Esophagus (tissue), 2 donors: ENCODE data around the gene KDM4B. TPM values are rescaled to one million over a fixed set of nuclear protein-coding genes. Genes with fewer than 3 reads are reported as not detected.
"Not testable (repeated sequence)": the region's sequence is repeated elsewhere in the genome, so short reads cannot be mapped to it uniquely, and the experiment has no call there.

Source experiments
- H3K27ac ChIP-seq, 2 donors: one replicate each; pipeline ENCODE4 v1.5.1; 2013; ENCODE audit warnings: low read depth in 2 of 2, mild to moderate bottlenecking in 2 of 2, inconsistent platforms in 1 of 2, low read length in 1 of 2, moderate library complexity in 1 of 2
- H3K27me3 ChIP-seq, 2 donors: one replicate each; pipeline ENCODE4 v1.6.1; 2013; ENCODE audit warnings: low read length in 2 of 2, control low read depth in 1 of 2, mild to moderate bottlenecking in 1 of 2; ENCODE audit not compliant: insufficient read depth in 2 of 2, control insufficient read depth in 1 of 2
- H3K36me3 ChIP-seq, 2 donors: one replicate each; pipeline ENCODE4 v1.6.1; 2013; ENCODE audit warnings: low read length in 1 of 2; ENCODE audit not compliant: control insufficient read depth in 2 of 2, insufficient read depth in 2 of 2
- H3K4me1 ChIP-seq, 2 donors: one replicate each; pipeline ENCODE4 v1.6.1; 2013; ENCODE audit warnings: low read length in 1 of 2; ENCODE audit not compliant: control insufficient read depth in 2 of 2, insufficient read depth in 2 of 2
- H3K4me3 ChIP-seq, 2 donors: one replicate each; pipeline ENCODE4 v1.5.1; 2013; ENCODE audit warnings: low read length in 2 of 2, mild to moderate bottlenecking in 2 of 2, low read depth in 1 of 2, moderate library complexity in 1 of 2
- H3K9me3 ChIP-seq, 2 donors: one replicate each; pipeline ENCODE4 v1.6.1; 2013; ENCODE audit warnings: mild to moderate bottlenecking in 2 of 2, low read depth in 1 of 2, low read length in 1 of 2, moderate library complexity in 1 of 2; ENCODE audit not compliant: control insufficient read depth in 2 of 2, insufficient read depth in 1 of 2
- WGBS, 2 donors: extraction: QIAGEN DNeasy Blood & Tissue Kit; methylation state at CpG; one replicate each; pipeline ENCODE4 v1.1.7; 2013; 5-methylcytosine and 5-hydroxymethylcytosine counted together
- polyA plus RNA-seq, 2 donors: library from polyadenylated mRNA; stranded (reverse); fragments of 200-250 nt; gene quantifications; one replicate each; pipeline ENCODE4 v1.2.3, GENCODE V29; 2013
- donor health status: healthy with polysubstance abuse.
- donor health status: Bipolar disorder and iron deficiency.

The KDM4B gene
- polyA plus RNA-seq, 2 donors, result 10.7 to 26.7 TPM

DNA sequence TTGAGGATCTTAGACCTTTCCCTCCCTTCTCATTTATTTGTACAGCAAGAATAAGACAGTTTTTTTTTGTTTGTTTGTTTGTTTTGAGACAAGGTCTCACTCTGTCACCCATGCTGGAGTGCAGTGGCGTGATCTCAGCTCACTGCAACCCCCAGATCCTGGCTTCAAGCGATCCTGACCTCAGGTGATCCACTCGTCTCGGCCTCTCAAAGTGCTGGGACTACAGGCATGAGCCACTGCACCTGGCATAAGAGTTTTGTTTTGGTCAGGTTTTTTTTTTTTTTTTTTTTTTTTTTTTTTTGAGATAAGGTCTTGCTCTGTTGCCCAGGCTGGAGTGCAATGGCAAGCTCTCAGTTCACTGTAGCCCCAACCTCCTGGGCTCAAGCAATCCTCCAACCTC is 30.5 kb upstream of the KDM4B start:
- WGBS, 2 donors, result 88 to 98% methylated on average over 4 of the region's 4 CpGs
- not testable (repeated sequence) for H3K9me3 ChIP-seq

DNA sequence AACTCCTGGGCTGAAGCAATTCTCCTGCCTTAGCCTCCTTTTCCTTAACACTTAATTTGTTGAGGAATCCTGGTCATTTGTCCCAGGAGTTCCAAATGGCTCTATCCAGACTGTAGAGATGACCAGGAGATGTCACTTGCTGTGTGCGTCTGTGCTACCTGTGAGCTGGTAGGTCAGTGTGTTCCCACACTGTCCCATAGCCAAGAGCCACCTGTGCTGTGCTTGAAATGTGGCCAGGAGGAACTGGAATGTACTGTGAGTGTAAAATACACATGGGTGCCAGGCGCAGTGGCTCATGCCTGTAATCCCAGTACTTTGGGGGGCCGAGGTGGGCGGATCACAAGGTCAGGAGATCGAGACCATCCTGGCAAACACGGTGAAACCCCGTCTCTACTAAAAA is 29.4 kb upstream of the KDM4B start:
- H3K36me3 ChIP-seq, result peaks cover 0 to 2% of the 10 kb centered on the region in 2 donors
- no peaks in the 10 kb centered on the region for H3K27me3 ChIP-seq
- no peaks in the 10 kb centered on the region for H3K4me1 ChIP-seq
- H3K9me3 ChIP-seq, result no peaks in the 10 kb centered on the region
- no peak overlapping the region for H3K4me3 ChIP-seq
- no peak overlapping the region for H3K27ac ChIP-seq
- 87 to 92% methylated on average over 7 of the region's 7 CpGs for WGBS, 2 donors

More for the DNA sequence above, 30.5 kb upstream of the KDM4B start:
- H3K4me3 ChIP-seq, H3K4me1 ChIP-seq, H3K27ac ChIP-seq, H3K27me3 ChIP-seq, H3K36me3 ChIP-seq: not testable (repeated sequence)

DNA sequence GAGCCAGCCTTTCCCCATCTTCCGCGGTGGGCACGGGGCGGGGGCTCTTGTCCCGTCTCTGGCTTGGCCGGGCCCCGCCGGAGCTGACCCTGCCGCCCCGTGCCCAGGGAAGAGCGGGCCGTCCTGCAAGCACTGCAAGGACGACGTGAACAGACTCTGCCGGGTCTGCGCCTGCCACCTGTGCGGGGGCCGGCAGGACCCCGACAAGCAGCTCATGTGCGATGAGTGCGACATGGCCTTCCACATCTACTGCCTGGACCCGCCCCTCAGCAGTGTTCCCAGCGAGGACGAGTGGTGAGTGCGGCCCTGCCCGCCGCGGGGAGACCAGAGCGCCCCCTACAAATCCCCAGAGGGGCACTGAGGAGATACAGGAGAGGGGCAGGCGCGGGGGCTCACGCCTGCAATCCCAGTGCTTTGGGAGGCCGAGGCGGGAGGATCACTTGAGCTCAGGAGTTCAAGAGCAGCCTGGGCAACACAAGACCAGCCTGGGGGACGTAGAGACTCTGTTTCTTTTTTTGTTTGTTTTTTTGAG is 27.2 kb upstream of the KDM4B start:
- not testable (repeated sequence) for H3K9me3 ChIP-seq, H3K4me3 ChIP-seq, H3K27ac ChIP-seq, H3K4me1 ChIP-seq, H3K36me3 ChIP-seq, H3K27me3 ChIP-seq
- 96 to 98% methylated on average over 35 of the region's 35 CpGs for WGBS, 2 donors

DNA sequence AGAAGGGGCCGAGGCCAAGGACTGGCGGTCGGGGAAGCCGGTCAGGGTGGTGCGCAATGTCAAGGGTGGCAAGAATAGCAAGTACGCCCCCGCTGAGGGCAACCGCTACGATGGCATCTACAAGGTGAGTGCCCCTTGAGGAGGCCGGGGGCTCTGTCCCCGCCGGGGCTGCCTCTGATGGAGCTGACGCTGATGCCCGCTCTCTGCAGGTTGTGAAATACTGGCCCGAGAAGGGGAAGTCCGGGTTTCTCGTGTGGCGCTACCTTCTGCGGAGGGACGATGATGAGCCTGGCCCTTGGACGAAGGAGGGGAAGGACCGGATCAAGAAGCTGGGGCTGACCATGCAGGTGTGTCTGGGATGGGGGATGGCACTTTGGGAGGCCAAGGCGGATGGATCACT is 18.3 kb upstream of the KDM4B start:
- not testable (repeated sequence) for H3K27ac ChIP-seq, H3K9me3 ChIP-seq, H3K4me1 ChIP-seq, H3K36me3 ChIP-seq, H3K4me3 ChIP-seq, H3K27me3 ChIP-seq
- WGBS, 2 donors, result 93 to 95% methylated on average over 21 to 23 of the region's 23 CpGs

DNA sequence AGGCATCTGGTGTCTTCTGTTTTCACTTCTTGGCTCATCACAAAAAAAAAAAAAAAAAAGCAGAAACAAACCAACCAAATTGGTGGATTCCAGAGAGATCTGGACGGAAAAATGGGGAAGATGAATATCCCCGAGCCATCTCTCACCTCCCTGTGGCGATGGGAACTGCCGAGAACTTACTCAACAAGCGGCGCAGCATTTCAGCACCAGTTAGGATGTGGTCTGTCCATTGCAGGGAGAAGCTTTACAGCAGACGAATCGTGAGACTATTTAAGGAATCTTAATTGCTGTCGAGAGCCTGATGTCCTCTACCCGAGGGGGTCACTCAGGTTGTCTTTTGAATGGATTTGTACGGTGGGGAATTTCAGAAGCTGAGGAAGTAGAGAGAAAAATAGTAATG is 17.3 kb upstream of the KDM4B start:
- H3K36me3 ChIP-seq, result no peaks in the 10 kb centered on the region
- no peak overlapping the region for H3K4me3 ChIP-seq
- no peak overlapping the region for H3K27ac ChIP-seq
- H3K9me3 ChIP-seq, result no peaks in the 10 kb centered on the region
- H3K4me1 ChIP-seq, result no peaks in the 10 kb centered on the region
- no peaks in the 10 kb centered on the region for H3K27me3 ChIP-seq
- 90 to 91% methylated on average over 11 of the region's 11 CpGs for WGBS, 2 donors

DNA sequence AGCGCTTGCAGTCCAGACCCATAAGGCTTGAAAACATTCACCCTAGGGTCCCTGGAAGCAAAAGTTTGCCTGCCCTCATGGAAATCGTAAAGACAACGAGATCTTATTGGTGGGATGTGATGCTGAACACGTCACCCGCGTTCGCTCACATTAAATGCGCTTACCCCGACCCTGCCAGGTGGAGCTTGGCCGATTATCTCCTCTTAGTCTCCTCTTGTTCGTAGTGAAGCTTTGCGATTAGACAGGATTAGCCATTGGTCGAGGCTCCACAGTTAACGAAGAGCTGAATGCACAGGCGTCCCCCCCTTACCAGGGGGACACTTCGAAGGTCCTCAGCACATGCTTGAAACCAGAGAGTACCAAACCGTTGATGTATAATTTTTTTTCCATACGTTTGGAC is 16.0 kb upstream of the KDM4B start:
- Histone ChIP-seq H3K36me3 (no peaks in the 10 kb centered on the region), H3K27ac (no peak overlapping the region)
- 96% methylated on average over 18 of the region's 18 CpGs for WGBS, 2 donors

DNA sequence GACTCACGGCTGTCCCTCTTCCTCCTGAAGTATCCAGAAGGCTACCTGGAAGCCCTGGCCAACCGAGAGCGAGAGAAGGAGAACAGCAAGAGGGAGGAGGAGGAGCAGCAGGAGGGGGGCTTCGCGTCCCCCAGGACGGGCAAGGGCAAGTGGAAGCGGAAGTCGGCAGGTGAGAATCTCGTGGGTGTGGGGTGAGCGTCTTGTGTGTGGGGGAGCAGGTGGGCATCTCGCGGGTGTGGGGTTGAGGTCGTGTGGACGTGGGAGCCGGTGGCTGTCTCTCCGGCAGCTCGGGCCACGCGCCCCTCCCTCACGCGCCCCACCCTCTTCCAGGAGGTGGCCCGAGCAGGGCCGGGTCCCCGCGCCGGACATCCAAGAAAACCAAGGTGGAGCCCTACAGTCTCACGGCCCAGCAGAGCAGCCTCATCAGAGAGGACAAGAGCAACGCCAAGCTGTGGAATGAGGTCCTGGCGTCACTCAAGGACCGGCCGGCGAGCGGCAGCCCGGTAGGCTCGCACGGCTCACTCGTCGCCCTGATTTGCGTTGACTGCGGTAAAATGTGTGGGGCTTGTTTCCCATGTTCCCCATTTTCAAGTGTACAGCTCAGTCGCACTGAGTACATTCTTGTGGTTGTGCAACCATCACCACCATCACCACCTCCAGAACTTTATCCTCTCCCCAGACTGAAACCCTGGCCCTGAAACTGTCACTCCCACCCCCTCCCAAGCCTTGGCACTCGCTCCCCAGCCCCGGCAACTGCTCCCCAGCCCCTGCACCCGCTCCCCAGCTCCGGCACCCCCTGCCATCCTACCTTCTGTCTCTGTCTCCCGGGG is 14.4 kb upstream of the KDM4B start:
- not testable (repeated sequence) for H3K9me3 ChIP-seq, H3K36me3 ChIP-seq, H3K4me1 ChIP-seq, H3K27ac ChIP-seq, H3K4me3 ChIP-seq, H3K27me3 ChIP-seq
- WGBS, 2 donors, result 92 to 94% methylated on average over 37 to 46 of the region's 46 CpGs

More for the DNA sequence above, 16.0 kb upstream of the KDM4B start:
- Histone ChIP-seq H3K27me3 (no peaks in the 10 kb centered on the region), H3K9me3 (no peaks in the 10 kb centered on the region), H3K4me3 (no peak overlapping the region), H3K4me1 (no peaks in the 10 kb centered on the region)

DNA sequence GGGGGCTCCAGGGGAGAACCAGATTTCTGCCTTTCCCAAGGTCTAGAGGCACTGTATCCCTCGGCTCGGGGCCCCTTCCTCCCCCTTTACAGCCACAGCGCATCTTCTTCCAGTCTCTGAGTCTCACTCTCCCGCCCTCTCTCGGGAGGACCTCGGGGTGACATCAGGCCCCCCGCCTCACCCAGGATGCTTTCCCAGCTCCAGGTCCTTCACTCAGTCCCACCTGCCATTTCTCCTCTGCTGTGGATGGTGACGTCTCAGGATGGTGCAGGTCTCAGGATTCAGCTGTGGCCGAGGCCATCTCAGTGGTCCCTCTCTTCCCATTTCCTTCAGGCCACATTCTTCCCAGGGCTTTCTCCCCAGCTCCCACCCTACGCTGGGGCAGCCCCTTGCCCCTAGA is 13.6 kb upstream of the KDM4B start:
- Histone ChIP-seq H3K4me3 (no peak overlapping the region), H3K27ac (no peak overlapping the region), H3K36me3 (peaks cover 0 to 2% of the 10 kb centered on the region in 2 donors), H3K4me1 (no peaks in the 10 kb centered on the region), H3K9me3 (no peaks in the 10 kb centered on the region), H3K27me3 (no peaks in the 10 kb centered on the region)
- 95 to 98% methylated on average over 10 of the region's 10 CpGs for WGBS, 2 donors

DNA sequence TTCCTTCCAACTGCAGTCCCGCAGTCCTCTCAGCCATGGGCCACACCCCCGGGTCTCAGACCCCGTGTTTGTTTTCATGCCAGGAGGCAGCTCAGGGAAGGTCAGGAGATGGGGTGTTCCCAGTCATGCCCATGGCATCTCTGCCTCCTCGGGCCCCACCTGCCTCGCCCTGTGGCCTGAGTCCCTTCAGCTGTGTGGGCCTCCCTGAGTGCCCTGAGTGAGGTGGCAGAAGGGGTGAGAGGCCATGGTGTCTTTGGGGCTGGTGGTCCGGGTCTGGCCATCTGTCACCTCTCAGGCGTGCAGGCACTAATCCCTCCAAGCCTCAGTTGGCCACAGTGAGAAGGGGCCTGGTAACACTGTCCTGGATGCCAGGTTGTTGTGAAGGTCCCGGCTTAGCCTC is 10.9 kb upstream of the KDM4B start:
- H3K36me3 ChIP-seq, result peaks cover 0 to 2% of the 10 kb centered on the region in 2 donors
- no peaks in the 10 kb centered on the region for H3K4me1 ChIP-seq
- H3K9me3 ChIP-seq, result no peaks in the 10 kb centered on the region
- no peak overlapping the region for H3K4me3 ChIP-seq
- 94% methylated on average over 8 of the region's 8 CpGs for WGBS, 2 donors
- no peaks in the 10 kb centered on the region for H3K27me3 ChIP-seq
- H3K27ac ChIP-seq, result no peak overlapping the region

DNA sequence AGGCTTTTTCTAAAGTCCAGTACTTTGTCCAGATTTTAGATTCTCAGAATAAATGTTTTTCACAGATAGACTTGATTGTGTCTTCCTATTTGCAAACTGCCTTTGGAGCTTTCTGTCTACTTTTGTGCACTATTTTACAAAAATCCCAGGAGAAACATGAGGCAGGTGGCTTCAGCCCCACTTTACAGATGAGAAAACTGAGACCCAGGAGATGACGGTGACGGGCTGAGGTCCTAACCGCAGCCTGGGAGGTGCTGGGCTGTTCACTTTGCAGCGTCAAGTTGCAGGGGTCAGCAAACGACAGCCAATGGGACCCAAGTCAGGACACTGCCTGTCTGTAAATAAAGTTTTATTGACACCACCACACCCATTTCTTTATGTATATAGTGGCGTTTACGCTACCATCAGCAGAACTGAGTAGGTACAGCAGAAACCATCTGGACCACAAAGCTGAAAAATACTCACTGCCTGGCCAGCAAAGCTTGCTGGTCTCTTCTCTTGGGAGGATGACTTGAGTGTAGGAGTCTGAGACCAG is 6.8 kb upstream of the KDM4B start:
- peaks cover 0 to 2% of the 10 kb centered on the region in 2 donors for H3K36me3 ChIP-seq

More for the DNA sequence above, 6.8 kb upstream of the KDM4B start:
- Histone ChIP-seq H3K27me3 (no peaks in the 10 kb centered on the region), H3K27ac (no peak overlapping the region), H3K4me3 (no peak overlapping the region), H3K9me3 (no peaks in the 10 kb centered on the region), H3K4me1 (no peaks in the 10 kb centered on the region)
- 96 to 97% methylated on average over 7 of the region's 7 CpGs for WGBS, 2 donors
